ENCODE data around the gene LPP.

GRCh38 chr3:188157407-188157806 lies 3.5 kb downstream of the LPP start:
- TF ChIP-seq CTCF (IDR thresholded peaks at IDR 0.05; ENCODE audit: low read length) (no peak), EZH2 (IDR thresholded peaks at IDR 0.05; ENCODE audit: borderline replicate concordance, low read length) (no peak)
